ENCODE measurements around the gene CACNA1B. TPM values are rescaled to one million over a fixed set of nuclear protein-coding genes. Genes with fewer than 3 reads are reported as not detected.

The CACNA1B gene
- total and polyA plus RNA-seq, 2 donors (not counting 1 experiment from before 2014, with no cell fraction given) = 0.15 TPM; not detected in 1

DNA sequence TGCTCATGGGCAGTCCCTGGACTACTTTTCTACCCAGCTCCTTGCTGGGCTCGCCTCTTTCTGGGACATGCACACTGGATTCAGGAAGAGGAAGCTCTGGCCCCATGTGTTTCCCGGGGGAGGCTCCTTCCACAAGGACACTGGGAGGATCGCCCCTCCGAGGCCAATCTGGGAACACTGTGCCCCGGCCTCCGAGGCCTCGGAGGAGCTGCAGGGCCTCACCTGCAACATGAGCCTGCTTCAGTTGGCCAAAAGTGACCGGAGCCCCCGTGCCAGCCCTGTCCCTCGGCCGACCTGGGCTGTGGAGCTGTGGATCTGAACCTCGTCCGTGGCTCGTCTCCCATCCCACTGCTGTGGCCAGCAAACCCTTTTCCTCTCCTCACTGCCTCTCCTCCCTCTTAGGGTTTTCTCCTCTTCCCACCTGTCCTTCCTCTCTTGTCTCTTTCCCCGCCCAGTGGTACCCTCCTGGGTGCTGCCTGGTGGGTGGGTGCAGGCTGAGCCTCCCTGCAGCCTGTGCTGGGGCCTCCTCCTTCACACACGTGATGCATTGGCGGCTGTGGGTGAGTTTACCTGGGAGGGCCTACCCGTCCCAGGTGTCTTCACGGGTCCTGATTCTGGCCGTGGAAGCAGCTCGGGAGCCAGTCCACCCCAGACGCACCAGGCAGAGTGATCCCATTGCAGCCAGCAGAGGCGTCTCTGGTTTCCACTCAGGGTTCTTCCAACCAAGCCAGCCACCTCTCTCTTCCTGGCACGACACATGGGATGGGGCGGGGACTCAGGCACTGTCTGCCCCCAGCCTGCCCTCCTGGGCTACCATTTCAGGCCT, 241.8 kb downstream of the CACNA1B start:
- no peak for ATAC-seq (ENCODE audit: low read depth)
- WGBS (ENCODE audit: insufficient coverage) = 87% methylated on average over 21 of the region's 25 CpGs

DNA sequence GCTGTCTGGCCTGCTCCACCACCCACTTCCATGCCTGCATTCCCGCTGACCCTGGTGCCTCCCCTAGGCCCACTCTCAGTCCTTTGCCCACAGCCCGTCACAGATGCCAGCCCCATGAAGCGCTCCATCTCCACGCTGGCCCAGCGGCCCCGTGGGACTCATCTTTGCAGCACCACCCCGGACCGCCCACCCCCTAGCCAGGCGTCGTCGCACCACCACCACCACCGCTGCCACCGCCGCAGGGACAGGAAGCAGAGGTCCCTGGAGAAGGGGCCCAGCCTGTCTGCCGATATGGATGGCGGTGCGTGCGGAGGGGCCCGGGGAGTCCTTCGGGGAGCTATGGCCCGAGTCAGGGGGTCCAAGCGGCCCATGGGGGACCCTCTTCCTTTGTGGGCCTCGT, 242.5 kb downstream of the CACNA1B start:
- TF ChIP-seq EZH2 (IDR thresholded peaks at IDR 0.05; ENCODE audit: borderline replicate concordance, insufficient read depth, low read depth, low read length, poor library complexity, severe bottlenecking) = no peak
- TF ChIP-seq, protein P1, sequence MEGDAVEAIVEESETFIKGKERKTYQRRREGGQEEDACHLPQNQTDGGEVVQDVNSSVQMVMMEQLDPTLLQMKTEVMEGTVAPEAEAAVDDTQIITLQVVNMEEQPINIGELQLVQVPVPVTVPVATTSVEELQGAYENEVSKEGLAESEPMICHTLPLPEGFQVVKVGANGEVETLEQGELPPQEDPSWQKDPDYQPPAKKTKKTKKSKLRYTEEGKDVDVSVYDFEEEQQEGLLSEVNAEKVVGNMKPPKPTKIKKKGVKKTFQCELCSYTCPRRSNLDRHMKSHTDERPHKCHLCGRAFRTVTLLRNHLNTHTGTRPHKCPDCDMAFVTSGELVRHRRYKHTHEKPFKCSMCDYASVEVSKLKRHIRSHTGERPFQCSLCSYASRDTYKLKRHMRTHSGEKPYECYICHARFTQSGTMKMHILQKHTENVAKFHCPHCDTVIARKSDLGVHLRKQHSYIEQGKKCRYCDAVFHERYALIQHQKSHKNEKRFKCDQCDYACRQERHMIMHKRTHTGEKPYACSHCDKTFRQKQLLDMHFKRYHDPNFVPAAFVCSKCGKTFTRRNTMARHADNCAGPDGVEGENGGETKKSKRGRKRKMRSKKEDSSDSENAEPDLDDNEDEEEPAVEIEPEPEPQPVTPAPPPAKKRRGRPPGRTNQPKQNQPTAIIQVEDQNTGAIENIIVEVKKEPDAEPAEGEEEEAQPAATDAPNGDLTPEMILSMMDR (IDR thresholded peaks at IDR 0.05) = no peak
- Mint-ChIP-seq H3K27ac (no peak overlapping the region), H3K4me3 (no peak overlapping the region), H3K27me3 (peaks cover 3% of the 10 kb centered on the region), H3K4me1 (no peaks in the 10 kb centered on the region), H3K9me3 (ENCODE audit: insufficient read depth) (no peaks in the 10 kb centered on the region)
- H3K9me3 ChIP-seq (ENCODE audit: control extremely low read depth in 1 of 3, control insufficient read depth in 2 of 3, insufficient read depth in 1 of 3, low read length in 2 of 3) = no peaks in the 10 kb centered on the region
- ChIA-PET CTCF (no interaction called here), POLR2A (no interaction called here)
- no peaks in the 10 kb centered on the region for H3K79me2 ChIP-seq (ENCODE audit: control insufficient read depth, insufficient read depth, low read length)
- no peaks in the 10 kb centered on the region for H3K36me3 ChIP-seq (replicated peaks in 1 of 2; ENCODE audit: control extremely low read depth in 1 of 2, control insufficient read depth in 1 of 2, extremely low read depth in 1 of 2, insufficient read depth in 2 of 2, low read length in 1 of 2)
- no peaks in the 10 kb centered on the region for H3K27me3 ChIP-seq (replicated peaks in 1 of 4; ENCODE audit: control extremely low read depth in 1 of 4, control insufficient read depth in 3 of 4, insufficient read depth in 4 of 4, low read length in 3 of 4)
- H3K4me3 ChIP-seq (ENCODE audit: control extremely low read depth in 1 of 5, extremely low read depth in 1 of 5, insufficient read depth in 1 of 5, low read depth in 2 of 5, low read length in 4 of 5) = no peak overlapping the region
- DNase-seq (no peak), ATAC-seq (ENCODE audit: low read depth) (no peak)
- 86% methylated on average over 23 of the region's 23 CpGs for WGBS (ENCODE audit: insufficient coverage)
- H3K4me2 ChIP-seq (replicated peaks; ENCODE audit: low read depth, low read length, poor library complexity, severe bottlenecking) = no peak overlapping the region
- intact Hi-C loops (cut with micrococcal nuclease) = no loop called here
- H2AFZ ChIP-seq (ENCODE audit: insufficient read depth, low read depth, low read length, poor library complexity, severe bottlenecking) = no peak overlapping the region
- H3K9ac ChIP-seq (ENCODE audit: low read length) = no peak overlapping the region
- no peak overlapping the region for H3K27ac ChIP-seq (ENCODE audit: low read length in 2 of 2)
- no peaks in the 10 kb centered on the region for H3K4me1 ChIP-seq (ENCODE audit: control insufficient read depth in 2 of 2, insufficient read depth in 2 of 2, low read length in 2 of 2)
- no peaks in the 10 kb centered on the region for H4K20me1 ChIP-seq (ENCODE audit: control insufficient read depth, insufficient read depth, low read length, poor library complexity, severe bottlenecking)

More for the DNA sequence above, 241.8 kb downstream of the CACNA1B start:
- H2AFZ ChIP-seq (ENCODE audit: insufficient read depth, low read depth, low read length, poor library complexity, severe bottlenecking) = no peak overlapping the region
- H3K27me3 ChIP-seq (replicated peaks in 1 of 4; ENCODE audit: control extremely low read depth in 1 of 4, control insufficient read depth in 3 of 4, insufficient read depth in 4 of 4, low read length in 3 of 4) = no peaks in the 10 kb centered on the region
- no peak for TF ChIP-seq EZH2 (IDR thresholded peaks at IDR 0.05; ENCODE audit: borderline replicate concordance, insufficient read depth, low read depth, low read length, poor library complexity, severe bottlenecking)
- TF ChIP-seq, protein P1 (IDR thresholded peaks at IDR 0.05) = no peak
- H3K79me2 ChIP-seq (ENCODE audit: control insufficient read depth, insufficient read depth, low read length) = no peaks in the 10 kb centered on the region
- no peaks in the 10 kb centered on the region for H3K9me3 ChIP-seq (ENCODE audit: control extremely low read depth in 1 of 3, control insufficient read depth in 2 of 3, insufficient read depth in 1 of 3, low read length in 2 of 3)
- no peak for DNase-seq
- no peak overlapping the region for H3K9ac ChIP-seq (ENCODE audit: low read length)
- no peak overlapping the region for H3K27ac Mint-ChIP-seq
- no peak overlapping the region for H3K4me2 ChIP-seq (replicated peaks; ENCODE audit: low read depth, low read length, poor library complexity, severe bottlenecking)
- H3K4me1 Mint-ChIP-seq = no peaks in the 10 kb centered on the region
- no peaks in the 10 kb centered on the region for H3K36me3 ChIP-seq (replicated peaks in 1 of 2; ENCODE audit: control extremely low read depth in 1 of 2, control insufficient read depth in 1 of 2, extremely low read depth in 1 of 2, insufficient read depth in 2 of 2, low read length in 1 of 2)
- H3K4me3 Mint-ChIP-seq = no peak overlapping the region
- intact Hi-C loops (cut with micrococcal nuclease) = no loop called here
- CTCF ChIA-PET = no interaction called here
- POLR2A ChIA-PET = no interaction called here
- H3K4me3 ChIP-seq (ENCODE audit: control extremely low read depth in 1 of 5, extremely low read depth in 1 of 5, insufficient read depth in 1 of 5, low read depth in 2 of 5, low read length in 4 of 5) = no peak overlapping the region
- peaks cover 3% of the 10 kb centered on the region for H3K27me3 Mint-ChIP-seq
- no peaks in the 10 kb centered on the region for H4K20me1 ChIP-seq (ENCODE audit: control insufficient read depth, insufficient read depth, low read length, poor library complexity, severe bottlenecking)
- no peak overlapping the region for H3K27ac ChIP-seq (ENCODE audit: low read length in 2 of 2)
- H3K9me3 Mint-ChIP-seq (ENCODE audit: insufficient read depth) = no peaks in the 10 kb centered on the region
- H3K4me1 ChIP-seq (ENCODE audit: control insufficient read depth in 2 of 2, insufficient read depth in 2 of 2, low read length in 2 of 2) = no peaks in the 10 kb centered on the region
